ENCODE measurements around the gene GRIK3. TPM values are rescaled to one million over a fixed set of nuclear protein-coding genes. Genes with fewer than 3 reads are reported as not detected.

Gene GRIK3
- total RNA-seq, 4 donors from 2014 or later, result 0.75 to 9.8 (median 1.2) TPM

GRCh38 chr1:37078866-37079265 is 44.6 kb upstream of the GRIK3 start:
- H3K9me3 ChIP-seq, result no peaks in the 10 kb centered on the region
- no peak overlapping the region for H3K27ac ChIP-seq
- in situ Hi-C loops (cut with MboI; ENCODE audit: low pct_ligation_motif_present in 1 of 4, low pct_unique_long_range_greater_than_20kb in 1 of 4, low sequenced_read_pairs in 3 of 4), result no loop called here
- intact Hi-C loops (cut with DNase I; ENCODE audit: low total_unique reads), result no loop called here
- TF ChIP-seq POLR2AphosphoS5 (IDR thresholded peaks at IDR 0.05) (no peak), EP300 (IDR thresholded peaks at IDR 0.05; ENCODE audit: low read depth) (no peak), CTCF (IDR thresholded peaks at IDR 0.05) (no peak), POLR2A (IDR thresholded peaks at IDR 0.05) (no peak)
- no peaks in the 10 kb centered on the region for H3K4me1 ChIP-seq
- WGBS, 2 donors (ENCODE audit: low coverage in 1 of 2), result 86% methylated on average over 2 of the region's 2 CpGs; no CpG with 5 or more reads in 1 of the 2 donors
- peaks cover 3% of the 10 kb centered on the region for H3K27me3 ChIP-seq
- H3K36me3 ChIP-seq, result no peaks in the 10 kb centered on the region
- DNase-seq, result no peak
- no peak overlapping the region for H3K4me3 ChIP-seq

DNA sequence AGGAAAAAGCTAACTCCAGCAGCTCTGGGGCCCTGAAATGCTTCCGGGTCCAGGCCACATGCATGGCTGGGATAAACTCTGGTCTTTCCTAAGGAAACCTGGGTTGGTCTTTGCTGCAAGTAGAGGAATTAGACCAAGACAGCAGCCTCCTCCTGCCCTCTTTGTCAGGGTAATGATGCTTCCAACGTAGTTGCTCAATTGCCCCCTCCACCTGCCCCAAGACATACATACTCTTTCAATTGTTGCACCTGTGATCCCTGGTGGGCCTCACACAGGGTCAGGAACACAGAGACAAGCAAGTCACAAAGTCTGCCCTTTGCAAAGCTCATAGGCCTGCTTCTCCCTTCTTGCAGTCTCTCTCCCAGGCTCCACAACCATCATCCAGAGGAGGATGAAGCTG is 41.9 kb upstream of the GRIK3 start:
- in situ Hi-C loops (cut with MboI; ENCODE audit: low pct_ligation_motif_present in 1 of 4, low pct_unique_long_range_greater_than_20kb in 1 of 4, low sequenced_read_pairs in 3 of 4), result no loop called here
- Histone ChIP-seq H3K4me3 (no peak overlapping the region), H3K27me3 (peaks cover 10% of the 10 kb centered on the region), H3K36me3 (no peaks in the 10 kb centered on the region), H3K9me3 (no peaks in the 10 kb centered on the region), H3K27ac (no peak overlapping the region), H3K4me1 (no peaks in the 10 kb centered on the region)
- TF ChIP-seq POLR2AphosphoS5 (IDR thresholded peaks at IDR 0.05) (no peak), POLR2A (IDR thresholded peaks at IDR 0.05) (no peak), EP300 (IDR thresholded peaks at IDR 0.05; ENCODE audit: low read depth) (no peak), CTCF (IDR thresholded peaks at IDR 0.05) (no peak)
- DNase-seq, result no peak
- 52% methylated on average over 2 of the region's 2 CpGs; no CpG with 5 or more reads in 1 of the 2 donors for WGBS, 2 donors (ENCODE audit: low coverage in 1 of 2)
- intact Hi-C loops (cut with DNase I; ENCODE audit: low total_unique reads), result no loop called here

DNA sequence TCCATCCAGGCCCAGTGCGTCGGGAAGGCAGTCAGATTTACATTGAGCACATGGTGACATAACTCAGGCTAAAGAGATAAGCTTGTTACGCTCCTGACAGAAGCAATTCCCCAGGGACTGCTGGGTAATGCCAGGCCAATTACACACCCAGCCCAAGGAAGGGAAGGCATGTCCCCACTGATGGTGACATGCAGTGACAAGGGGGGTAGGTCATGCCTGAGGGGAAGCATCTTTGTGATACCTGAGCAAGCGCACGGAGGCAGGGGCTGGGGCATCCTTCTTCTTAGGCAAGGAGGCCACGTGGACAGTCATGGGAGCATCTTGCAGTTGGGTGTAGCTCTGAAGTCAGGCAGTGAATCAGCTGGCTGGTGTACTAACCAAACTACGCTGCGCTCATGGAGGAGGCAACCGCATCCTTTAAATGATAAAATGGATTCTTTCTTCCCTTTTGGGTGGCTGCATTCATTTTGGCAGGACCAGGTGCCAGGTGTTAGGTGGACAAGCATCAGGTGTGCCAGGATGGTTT is 39.6 kb upstream of the GRIK3 start:
- Histone ChIP-seq H3K27ac (no peak overlapping the region), H3K9me3 (no peaks in the 10 kb centered on the region), H3K4me3 (no peak overlapping the region), H3K4me1 (no peaks in the 10 kb centered on the region), H3K36me3 (no peaks in the 10 kb centered on the region), H3K27me3 (peaks cover 11% of the 10 kb centered on the region)
- 56 to 69% methylated on average over 6 to 9 of the region's 9 CpGs for WGBS, 2 donors (ENCODE audit: low coverage in 1 of 2)
- intact Hi-C loops (cut with DNase I; ENCODE audit: low total_unique reads), result no loop called here
- in situ Hi-C loops (cut with MboI; ENCODE audit: low pct_ligation_motif_present in 1 of 4, low pct_unique_long_range_greater_than_20kb in 1 of 4, low sequenced_read_pairs in 3 of 4), result no loop called here
- TF ChIP-seq POLR2AphosphoS5 (IDR thresholded peaks at IDR 0.05), result no peak
- no peak for TF ChIP-seq EP300 (IDR thresholded peaks at IDR 0.05; ENCODE audit: low read depth)
- no peak for TF ChIP-seq POLR2A (IDR thresholded peaks at IDR 0.05)
- no peak for TF ChIP-seq CTCF (IDR thresholded peaks at IDR 0.05)
- no peak for DNase-seq

- TF ChIP-seq EP300 (IDR thresholded peaks at IDR 0.05; ENCODE audit: low read depth) (no peak), CTCF (IDR thresholded peaks at IDR 0.05) (no peak), POLR2AphosphoS5 (IDR thresholded peaks at IDR 0.05) (no peak), POLR2A (IDR thresholded peaks at IDR 0.05) (no peak)
- intact Hi-C loops (cut with DNase I; ENCODE audit: low total_unique reads) (no loop called here), in situ Hi-C loops (cut with MboI; ENCODE audit: low pct_ligation_motif_present in 1 of 4, low pct_unique_long_range_greater_than_20kb in 1 of 4, low sequenced_read_pairs in 3 of 4) (no loop called here)
- Histone ChIP-seq H3K4me1 (no peaks in the 10 kb centered on the region), H3K27me3 (peaks cover 11% of the 10 kb centered on the region), H3K27ac (no peak overlapping the region), H3K4me3 (no peak overlapping the region), H3K9me3 (no peaks in the 10 kb centered on the region), H3K36me3 (no peaks in the 10 kb centered on the region)
- 57 to 80% methylated on average over 2 to 9 of the region's 9 CpGs for WGBS, 2 donors (ENCODE audit: low coverage in 1 of 2)
- DNase-seq, result no peak
Measured at GRCh38 chr1:37073152-37073853, 39.0 kb upstream of the GRIK3 start.
